ENCODE measurements around the gene ABCA9.
"Not testable (repeated sequence)": the region's sequence is repeated elsewhere in the genome, so short reads cannot be mapped to it uniquely, and the experiment has no call there.

Gene ABCA9

GRCh38 chr17:69044371-69044770 lies 16.4 kb downstream of the ABCA9 start:
- no peak for DNase-seq (ENCODE audit: low read depth)
- H3K4me3 ChIP-seq (ENCODE audit: low read depth, low read length): no peak overlapping the region

GRCh38 chr17:69043098-69043734 lies 17.5 kb downstream of the ABCA9 start:
- H3K4me3 ChIP-seq (ENCODE audit: low read depth, low read length): no peak overlapping the region
- DNase-seq (ENCODE audit: low read depth): no peak

- H3K4me3 ChIP-seq (ENCODE audit: low read depth, low read length): no peak overlapping the region
- DNase-seq (ENCODE audit: low read depth): no peak
Measured at GRCh38 chr17:69042308-69042707, 18.4 kb downstream of the ABCA9 start.

GRCh38 chr17:69031839-69032238 lies 28.9 kb downstream of the ABCA9 start:
- no peak for DNase-seq (ENCODE audit: low read depth)
- H3K4me3 ChIP-seq (ENCODE audit: low read depth, low read length): no peak overlapping the region

GRCh38 chr17:69030169-69030568 lies 30.6 kb downstream of the ABCA9 start:
- DNase-seq (ENCODE audit: low read depth): no peak

GRCh38 chr17:69018687-69019086 lies 42.0 kb downstream of the ABCA9 start:
- no peak for DNase-seq (ENCODE audit: low read depth)
- no peak overlapping the region for H3K4me3 ChIP-seq (ENCODE audit: low read depth, low read length)

More at GRCh38 chr17:69030169-69030568, 30.6 kb downstream of the ABCA9 start:
- H3K4me3 ChIP-seq (ENCODE audit: low read depth, low read length): no peak overlapping the region

- no peak overlapping the region for H3K4me3 ChIP-seq (ENCODE audit: low read depth, low read length)
- no peak for DNase-seq (ENCODE audit: low read depth)
Measured at GRCh38 chr17:69018022-69018615, 42.6 kb downstream of the ABCA9 start.

- H3K4me3 ChIP-seq (ENCODE audit: low read depth, low read length): no peak overlapping the region
- DNase-seq (ENCODE audit: low read depth): no peak
Measured at GRCh38 chr17:69015631-69016030, 45.1 kb downstream of the ABCA9 start.

GRCh38 chr17:69012895-69013805 lies 47.6 kb downstream of the ABCA9 start:
- no peak overlapping the region for H3K4me3 ChIP-seq (ENCODE audit: low read depth, low read length)
- DNase-seq (ENCODE audit: low read depth): peak; percentile 42

- no peak for DNase-seq (ENCODE audit: low read depth)
- no peak overlapping the region for H3K4me3 ChIP-seq (ENCODE audit: low read depth, low read length)
Measured at GRCh38 chr17:69009930-69010329, 50.8 kb downstream of the ABCA9 start.

GRCh38 chr17:69004759-69005158 lies 56.0 kb downstream of the ABCA9 start:
- not testable (repeated sequence) for DNase-seq (ENCODE audit: low read depth); H3K4me3 ChIP-seq (ENCODE audit: low read depth, low read length)

- not testable (repeated sequence) for DNase-seq (ENCODE audit: low read depth); H3K4me3 ChIP-seq (ENCODE audit: low read depth, low read length)
Measured at GRCh38 chr17:68999743-69000142, 61.0 kb downstream of the ABCA9 start.

- H3K4me3 ChIP-seq (ENCODE audit: low read depth, low read length): no peak overlapping the region
- DNase-seq (ENCODE audit: low read depth): peak; percentile 23
Measured at GRCh38 chr17:68993112-68993511, 67.6 kb downstream of the ABCA9 start.

- no peak for DNase-seq (ENCODE audit: low read depth)
- H3K4me3 ChIP-seq (ENCODE audit: low read depth, low read length): no peak overlapping the region
Measured at GRCh38 chr17:68987966-68988365, 72.8 kb downstream of the ABCA9 start.

GRCh38 chr17:68981288-68981687 lies 79.4 kb downstream of the ABCA9 start:
- DNase-seq (ENCODE audit: low read depth): peak; percentile 81
- H3K4me3 ChIP-seq (ENCODE audit: low read depth, low read length): no peak overlapping the region

- DNase-seq (ENCODE audit: low read depth): no peak
- no peak overlapping the region for H3K4me3 ChIP-seq (ENCODE audit: low read depth, low read length)
Measured at GRCh38 chr17:68973098-68973846, 87.5 kb downstream of the ABCA9 start.

GRCh38 chr17:68972119-68972704 lies 88.5 kb downstream of the ABCA9 start:
- H3K4me3 ChIP-seq (ENCODE audit: low read depth, low read length): no peak overlapping the region
- DNase-seq (ENCODE audit: low read depth): no peak

GRCh38 chr17:68969101-68969500 lies 91.6 kb downstream of the ABCA9 start:
- no peak overlapping the region for H3K4me3 ChIP-seq (ENCODE audit: low read depth, low read length)
- no peak for DNase-seq (ENCODE audit: low read depth)

GRCh38 chr17:68963958-68964357 lies 96.8 kb downstream of the ABCA9 start:
- no peak for DNase-seq (ENCODE audit: low read depth)
- H3K4me3 ChIP-seq (ENCODE audit: low read depth, low read length): no peak overlapping the region

Data from skeletal muscle cell (primary cell).